Measurements from ENCODE around the gene CFAP299.

DNA sequence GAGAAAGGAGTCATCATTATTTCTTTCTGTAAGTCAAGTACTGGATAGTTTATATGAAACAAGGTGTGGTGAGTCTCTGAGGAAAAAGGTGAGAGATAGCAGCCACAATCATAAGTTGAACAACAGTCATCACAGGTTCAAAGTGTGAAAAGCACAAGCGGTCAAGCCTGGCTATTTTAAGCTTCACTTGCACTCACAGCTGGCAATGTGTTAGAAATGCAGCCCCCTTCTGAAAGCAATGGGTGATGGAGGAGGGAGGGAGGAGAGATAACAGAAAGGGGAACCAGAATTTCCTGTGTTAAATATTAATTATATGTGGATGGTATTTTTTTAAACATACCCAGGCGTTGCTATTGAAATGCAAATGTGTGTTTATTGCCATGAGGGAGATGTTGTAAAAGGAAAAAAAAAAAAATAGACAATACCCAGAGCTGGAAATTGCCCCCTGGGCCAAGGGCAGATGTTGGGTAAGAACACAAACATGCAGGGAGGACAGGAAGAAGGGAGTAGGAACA is 668.1 kb downstream of the CFAP299 start:
- TF ChIP-seq, protein P1, sequence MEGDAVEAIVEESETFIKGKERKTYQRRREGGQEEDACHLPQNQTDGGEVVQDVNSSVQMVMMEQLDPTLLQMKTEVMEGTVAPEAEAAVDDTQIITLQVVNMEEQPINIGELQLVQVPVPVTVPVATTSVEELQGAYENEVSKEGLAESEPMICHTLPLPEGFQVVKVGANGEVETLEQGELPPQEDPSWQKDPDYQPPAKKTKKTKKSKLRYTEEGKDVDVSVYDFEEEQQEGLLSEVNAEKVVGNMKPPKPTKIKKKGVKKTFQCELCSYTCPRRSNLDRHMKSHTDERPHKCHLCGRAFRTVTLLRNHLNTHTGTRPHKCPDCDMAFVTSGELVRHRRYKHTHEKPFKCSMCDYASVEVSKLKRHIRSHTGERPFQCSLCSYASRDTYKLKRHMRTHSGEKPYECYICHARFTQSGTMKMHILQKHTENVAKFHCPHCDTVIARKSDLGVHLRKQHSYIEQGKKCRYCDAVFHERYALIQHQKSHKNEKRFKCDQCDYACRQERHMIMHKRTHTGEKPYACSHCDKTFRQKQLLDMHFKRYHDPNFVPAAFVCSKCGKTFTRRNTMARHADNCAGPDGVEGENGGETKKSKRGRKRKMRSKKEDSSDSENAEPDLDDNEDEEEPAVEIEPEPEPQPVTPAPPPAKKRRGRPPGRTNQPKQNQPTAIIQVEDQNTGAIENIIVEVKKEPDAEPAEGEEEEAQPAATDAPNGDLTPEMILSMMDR (IDR thresholded peaks at IDR 0.05; ENCODE audit: insufficient read depth, low read length, poor library complexity, severe bottlenecking): no peak
- TF ChIP-seq EZH2phosphoT487 (conservative IDR thresholded peaks at IDR 0.05; ENCODE audit: low read length): no peak
